ENCODE data around the gene UBE2E3. TPM values are rescaled to one million over a fixed set of nuclear protein-coding genes. Genes with fewer than 3 reads are reported as not detected.
"Not testable (repeated sequence)": the region's sequence is repeated elsewhere in the genome, so short reads cannot be mapped to it uniquely, and the experiment has no call there.

The UBE2E3 gene
- total and polyA plus RNA-seq, 8 donors: 21.1 to 42.7 (median 31.2) TPM

DNA sequence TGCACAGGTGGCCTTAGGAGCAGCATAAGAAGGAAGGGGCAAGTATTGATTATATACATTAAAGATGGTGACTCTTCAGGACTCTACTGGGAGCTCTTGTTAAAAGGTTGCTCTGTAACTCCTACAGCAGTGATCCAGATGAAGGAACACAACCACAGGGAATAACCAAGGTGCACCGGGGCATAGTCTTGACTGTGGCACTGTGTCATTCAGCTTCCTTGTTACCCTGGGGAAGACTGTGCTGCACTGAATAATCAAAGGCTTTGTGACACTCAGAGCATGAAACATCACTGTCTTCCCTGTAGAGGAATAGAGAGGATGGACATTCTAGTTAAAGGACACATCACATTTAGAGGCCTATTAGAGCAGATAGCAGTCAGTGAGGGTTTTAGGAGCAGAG, 105.3 kb downstream of the UBE2E3 start:
- DNase-seq (no peak), ATAC-seq (no peak), FAIRE-seq (no peak)
- WGBS, 2 donors: 96% methylated on average over 1 of the region's 1 CpG
- H3K4me1 ChIP-seq: no peaks in the 10 kb centered on the region
- no peaks in the 10 kb centered on the region for H3K36me3 ChIP-seq
- TF ChIP-seq, protein P1, sequence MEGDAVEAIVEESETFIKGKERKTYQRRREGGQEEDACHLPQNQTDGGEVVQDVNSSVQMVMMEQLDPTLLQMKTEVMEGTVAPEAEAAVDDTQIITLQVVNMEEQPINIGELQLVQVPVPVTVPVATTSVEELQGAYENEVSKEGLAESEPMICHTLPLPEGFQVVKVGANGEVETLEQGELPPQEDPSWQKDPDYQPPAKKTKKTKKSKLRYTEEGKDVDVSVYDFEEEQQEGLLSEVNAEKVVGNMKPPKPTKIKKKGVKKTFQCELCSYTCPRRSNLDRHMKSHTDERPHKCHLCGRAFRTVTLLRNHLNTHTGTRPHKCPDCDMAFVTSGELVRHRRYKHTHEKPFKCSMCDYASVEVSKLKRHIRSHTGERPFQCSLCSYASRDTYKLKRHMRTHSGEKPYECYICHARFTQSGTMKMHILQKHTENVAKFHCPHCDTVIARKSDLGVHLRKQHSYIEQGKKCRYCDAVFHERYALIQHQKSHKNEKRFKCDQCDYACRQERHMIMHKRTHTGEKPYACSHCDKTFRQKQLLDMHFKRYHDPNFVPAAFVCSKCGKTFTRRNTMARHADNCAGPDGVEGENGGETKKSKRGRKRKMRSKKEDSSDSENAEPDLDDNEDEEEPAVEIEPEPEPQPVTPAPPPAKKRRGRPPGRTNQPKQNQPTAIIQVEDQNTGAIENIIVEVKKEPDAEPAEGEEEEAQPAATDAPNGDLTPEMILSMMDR (IDR thresholded peaks at IDR 0.05): no peak
- intact Hi-C loops (cut with DNase I): no loop called here
- no peaks in the 10 kb centered on the region for H3K27me3 ChIP-seq
- no peak overlapping the region for H3K27ac ChIP-seq
- no peaks in the 10 kb centered on the region for H3K9me3 ChIP-seq
- no peak overlapping the region for H3K4me3 ChIP-seq

- H3K9me3 ChIP-seq; ATAC-seq; H3K36me3 ChIP-seq; FAIRE-seq; H3K4me3 ChIP-seq; H3K4me1 ChIP-seq; H3K27me3 ChIP-seq; DNase-seq; intact Hi-C loops (cut with DNase I); H3K27ac ChIP-seq: not testable (repeated sequence)
- 68 to 78% methylated on average over 4 of the region's 4 CpGs for WGBS, 2 donors
Measured at GRCh38 chr2:181091920-181092319, 111.5 kb downstream of the UBE2E3 start.

DNA sequence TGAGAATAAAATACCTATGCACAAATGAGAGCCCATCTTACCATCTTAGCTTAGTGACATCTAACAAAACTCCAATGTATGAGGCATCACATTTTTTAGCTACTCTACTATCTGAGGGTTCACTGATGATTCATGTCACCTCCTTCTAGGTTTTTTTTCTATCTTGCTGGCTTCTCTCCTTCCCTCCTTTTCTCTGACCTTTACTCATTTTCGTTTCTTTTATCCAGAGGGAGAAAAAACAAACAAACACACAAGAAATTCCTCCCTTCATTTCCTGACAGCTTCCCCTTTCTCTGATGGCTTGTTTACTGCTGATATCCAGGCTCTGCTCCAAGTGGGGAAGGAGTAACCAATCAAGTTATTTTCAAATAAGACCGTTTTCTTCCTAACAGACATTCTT, 115.1 kb downstream of the UBE2E3 start:
- FAIRE-seq: no peak
- ATAC-seq: no peak

GRCh38 chr2:181103659-181104058, 123.3 kb downstream of the UBE2E3 start:
- FAIRE-seq (peak; percentile 54), DNase-seq (no peak), ATAC-seq (no peak)
- Histone ChIP-seq H3K4me1 (no peaks in the 10 kb centered on the region), H3K27me3 (no peaks in the 10 kb centered on the region), H3K27ac (no peak overlapping the region), H3K9me3 (no peaks in the 10 kb centered on the region), H3K36me3 (no peaks in the 10 kb centered on the region), H3K4me3 (no peak overlapping the region)
- TF ChIP-seq, protein P1 (IDR thresholded peaks at IDR 0.05): no peak
- intact Hi-C loops (cut with DNase I): no loop called here

More for the DNA sequence above, 115.1 kb downstream of the UBE2E3 start:
- H3K9me3 ChIP-seq: no peaks in the 10 kb centered on the region
- no peaks in the 10 kb centered on the region for H3K36me3 ChIP-seq
- WGBS, 2 donors: 6 to 9% methylated on average over 2 of the region's 2 CpGs
- no peaks in the 10 kb centered on the region for H3K4me1 ChIP-seq
- intact Hi-C loops (cut with DNase I): no loop called here
- no peaks in the 10 kb centered on the region for H3K27me3 ChIP-seq
- DNase-seq: no peak
- H3K4me3 ChIP-seq: no peak overlapping the region
- no peak overlapping the region for H3K27ac ChIP-seq
- TF ChIP-seq, protein P1 (IDR thresholded peaks at IDR 0.05): no peak

DNA sequence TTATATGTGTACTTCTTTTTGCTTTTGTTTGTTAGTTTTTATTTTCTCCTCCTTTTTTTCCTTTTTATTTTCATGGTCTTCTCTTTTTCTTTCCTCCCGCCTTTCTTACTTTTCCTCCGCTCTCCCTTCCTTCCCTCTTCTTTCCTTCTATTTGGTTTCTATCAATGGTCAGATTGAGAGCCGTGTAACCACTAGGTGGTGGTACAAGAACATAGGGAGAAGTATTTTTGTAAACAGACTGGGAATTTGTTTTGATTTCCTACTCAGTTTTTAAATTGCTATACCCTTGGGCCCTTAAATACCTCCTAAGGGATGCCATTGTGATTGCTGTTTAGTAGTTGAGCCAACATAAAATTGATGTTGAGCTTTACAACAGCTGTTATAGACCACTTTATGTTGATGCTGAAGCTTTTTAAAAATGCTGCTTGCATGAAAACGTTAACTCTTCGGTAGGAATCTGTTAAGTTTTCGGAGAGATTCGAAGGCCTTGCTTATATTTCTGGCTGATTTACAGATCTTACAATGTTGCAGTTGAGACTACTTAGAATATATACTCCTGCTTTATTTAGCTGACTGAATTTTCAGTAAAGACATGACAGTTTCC, 124.2 kb downstream of the UBE2E3 start:
- H3K4me1 ChIP-seq: no peaks in the 10 kb centered on the region
- TF ChIP-seq, protein P1 (IDR thresholded peaks at IDR 0.05): peak in 1 of 4 donors; percentile 20
- no peaks in the 10 kb centered on the region for H3K36me3 ChIP-seq
- WGBS, 2 donors: 43 to 56% methylated on average over 7 of the region's 7 CpGs
- H3K4me3 ChIP-seq: no peak overlapping the region
- ATAC-seq (peak in 1 of 4 donors; percentile 37), FAIRE-seq (no peak), DNase-seq (no peak)
- no peak overlapping the region for H3K27ac ChIP-seq
- H3K9me3 ChIP-seq: no peaks in the 10 kb centered on the region
- no peaks in the 10 kb centered on the region for H3K27me3 ChIP-seq
- intact Hi-C loops (cut with DNase I): no loop called here

Measured in pancreas (tissue), 10 donors.